Measurements from ENCODE around the gene SLC22A1.

- TF ChIP-seq CTCF (IDR thresholded peaks at IDR 0.05; ENCODE audit: poor library complexity) (no peak), EZH2phosphoT487 (IDR thresholded peaks at IDR 0.05; ENCODE audit: low read depth, severe bottlenecking, unreplicated experiment) (no peak)
Measured at GRCh38 chr6:160118620-160119229, 2.9 kb upstream of the SLC22A1 start.
